Spleen (tissue), 11 donors: ENCODE data around the gene MANSC4. TPM values are rescaled to one million over a fixed set of nuclear protein-coding genes. Genes with fewer than 3 reads are reported as not detected.

ENCODE experiments used
- DNase-seq: peaks from one replicate; pipeline ENCODE4 v3.0.0-alpha.2; 2020
- H3K27ac ChIP-seq, 8 donors: fragments of 200-600 bp; sonication (generic) in 7 of 8; 1 replicate in 4 of 8; 2 replicates in 4 of 8; pipeline versions ENCODE4 v1.5.0 to v1.8.0; 2016 to 2021; ENCODE audit warnings: inconsistent platforms in 4 of 8, mild to moderate bottlenecking in 4 of 8, moderate library complexity in 1 of 8
- H3K27me3 ChIP-seq, 7 donors: fragments of 200-600 bp; sonication (generic) in 6 of 7; replicated peaks in 1 of 7; 1 replicate in 4 of 7; 2 replicates in 3 of 7; pipeline versions ENCODE4 v1.5.0 to v1.8.0; 2016 to 2021; ENCODE audit warnings: inconsistent platforms in 3 of 7, mild to moderate bottlenecking in 1 of 7
- H3K36me3 ChIP-seq, 6 donors: fragments of 200-600 bp; sonication (generic) in 5 of 6; 1 replicate in 4 of 6; 2 replicates in 2 of 6; pipeline versions ENCODE4 v1.5.0 to v1.8.0; 2016 to 2021; ENCODE audit warnings: inconsistent platforms in 2 of 6
- H3K4me1 ChIP-seq, 6 donors: fragments of 200-600 bp; sonication (generic) in 5 of 6; 1 replicate in 3 of 6; 2 replicates in 3 of 6; pipeline versions ENCODE4 v1.5.0 to v1.8.0; 2016 to 2021; ENCODE audit warnings: inconsistent platforms in 3 of 6
- H3K4me3 ChIP-seq, 8 donors: fragments of 200-600 bp; sonication (generic) in 7 of 8; 1 replicate in 4 of 8; 2 replicates in 4 of 8; pipeline versions ENCODE4 v1.5.0 to v1.8.0; 2016 to 2021; ENCODE audit warnings: inconsistent platforms in 4 of 8, mild to moderate bottlenecking in 4 of 8, moderate library complexity in 2 of 8
- H3K9me3 ChIP-seq, 8 donors: fragments of 200-600 bp; sonication (generic) in 7 of 8; 1 replicate in 4 of 8; 2 replicates in 4 of 8; pipeline versions ENCODE4 v1.5.0 to v1.8.0; 2016 to 2021; ENCODE audit warnings: inconsistent platforms in 4 of 8
- POLR2A ChIP-seq, 3 donors: fragments of 450-650 bp; IDR thresholded peaks; one replicate each; pipeline ENCODE4 v1.5.1; 2017; ENCODE audit warnings: antibody characterized with exemption in 3 of 3, mild to moderate bottlenecking in 1 of 3
- POLR2AphosphoS5 ChIP-seq, 3 donors: sonication (generic); formaldehyde crosslinking; IDR thresholded peaks; one replicate each; pipeline ENCODE4 v1.5.1; 2017; ENCODE audit warnings: antibody characterized with exemption in 3 of 3
- WGBS, 5 donors: extraction: QIAGEN DNeasy Blood & Tissue Kit in 3 of 5; methylation state at CpG; one replicate each; pipeline versions ENCODE4 v1.1.5 to v1.1.7; 2013 to 2018; 5-methylcytosine and 5-hydroxymethylcytosine counted together
- intact Hi-C: fragments of 100-400 bp; cut with DNase I; formaldehyde crosslinking; loops from one replicate; pipeline ENCODE4 v1.15.0; 2023; ENCODE audit warnings: low total_unique reads
- polyA plus RNA-seq, 3 donors: library from polyadenylated mRNA; stranded (reverse); fragments of 200-250 nt; gene quantifications; one replicate each; pipeline ENCODE4 v1.2.1, GENCODE V29; 2013
- total RNA-seq, 7 donors: library from RNA; depleted of rRNA in 3 of 7; stranded (reverse); fragments of >200 nt in 3 of 7; fragmentation: NEBNext Ultra II Directional in 4 of 7; extraction: Animal tissue kit (Norgen Biotek cat#: 25700) in 4 of 7; gene quantifications; one replicate each; pipeline versions ENCODE4 v1.1.0 to v1.2.1, GENCODE V29; 2016 to 2021
- TF ChIP-seq, protein P1 (sequence below), 11 experiments: fragments of 200-600 bp in 7 of 11; fragments of 450-650 bp in 4 of 11; sonication (generic) in 4 of 11; IDR thresholded peaks in 8 of 11; conservative IDR thresholded peaks in 3 of 11; 1 replicate in 7 of 11; 2 replicates in 4 of 11; pipeline versions ENCODE4 v1.4.0 to v1.8.0; 2016 to 2021; ENCODE audit warnings: antibody characterized with exemption in 11 of 11, inconsistent platforms in 4 of 11, mild to moderate bottlenecking in 1 of 11
- donor health status: healthy with polysubstance abuse.
- donor health status: DM: no; HTN: no; CAD: no; lungs with moderate emphysema.
- donor health status: DM: no; HTN: no; CAD: no.
- donor health status: Bipolar disorder and iron deficiency.
- donor health status: healthy.
- donor health status: DM: no; HTN: no; CAD: no.
- donor health status: DM: yes; HTN: yes; CAD: no.

Gene MANSC4
- total and polyA plus RNA-seq, 10 donors = 0.16 to 0.33 (median 0.24) TPM; not detected in 7

DNA sequence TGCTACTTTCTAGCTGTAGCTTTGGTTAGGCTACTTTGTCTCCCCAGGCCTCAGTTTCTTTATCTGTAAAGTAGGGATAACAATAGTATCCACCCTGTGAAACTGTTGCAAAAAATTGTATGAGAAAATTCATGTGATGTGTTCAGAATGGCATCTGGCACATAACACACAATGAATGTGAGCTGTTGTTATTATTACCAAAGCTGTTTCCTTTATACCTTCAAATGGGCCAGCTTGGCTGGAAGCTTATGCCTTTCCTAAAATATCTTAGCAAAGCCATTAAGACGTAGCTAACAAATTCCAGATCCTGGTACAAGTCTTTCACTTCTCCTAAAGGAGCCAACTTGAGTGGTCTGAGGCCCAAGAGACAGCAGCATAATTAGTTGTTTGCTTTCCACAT, 25.2 kb upstream of the MANSC4 start:
- DNase-seq = no peak
- peaks cover 0 to 6% (median 0%) of the 10 kb centered on the region in 6 donors for H3K36me3 ChIP-seq
- WGBS, 5 donors = 0 to 66% (median 0%) methylated on average over 1 of the region's 1 CpG
- no peaks in the 10 kb centered on the region for H3K27me3 ChIP-seq
- no peaks in the 10 kb centered on the region for H3K4me1 ChIP-seq
- no peaks in the 10 kb centered on the region for H3K9me3 ChIP-seq
- no peak overlapping the region for H3K27ac ChIP-seq
- intact Hi-C loops = no loop called here
- no peak for TF ChIP-seq POLR2AphosphoS5 (IDR thresholded peaks at IDR 0.05)
- TF ChIP-seq, protein P1, sequence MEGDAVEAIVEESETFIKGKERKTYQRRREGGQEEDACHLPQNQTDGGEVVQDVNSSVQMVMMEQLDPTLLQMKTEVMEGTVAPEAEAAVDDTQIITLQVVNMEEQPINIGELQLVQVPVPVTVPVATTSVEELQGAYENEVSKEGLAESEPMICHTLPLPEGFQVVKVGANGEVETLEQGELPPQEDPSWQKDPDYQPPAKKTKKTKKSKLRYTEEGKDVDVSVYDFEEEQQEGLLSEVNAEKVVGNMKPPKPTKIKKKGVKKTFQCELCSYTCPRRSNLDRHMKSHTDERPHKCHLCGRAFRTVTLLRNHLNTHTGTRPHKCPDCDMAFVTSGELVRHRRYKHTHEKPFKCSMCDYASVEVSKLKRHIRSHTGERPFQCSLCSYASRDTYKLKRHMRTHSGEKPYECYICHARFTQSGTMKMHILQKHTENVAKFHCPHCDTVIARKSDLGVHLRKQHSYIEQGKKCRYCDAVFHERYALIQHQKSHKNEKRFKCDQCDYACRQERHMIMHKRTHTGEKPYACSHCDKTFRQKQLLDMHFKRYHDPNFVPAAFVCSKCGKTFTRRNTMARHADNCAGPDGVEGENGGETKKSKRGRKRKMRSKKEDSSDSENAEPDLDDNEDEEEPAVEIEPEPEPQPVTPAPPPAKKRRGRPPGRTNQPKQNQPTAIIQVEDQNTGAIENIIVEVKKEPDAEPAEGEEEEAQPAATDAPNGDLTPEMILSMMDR (IDR thresholded peaks at IDR 0.05 in 8 of 11, conservative IDR thresholded peaks at IDR 0.05 in 3 of 11) = no peak
- no peak for TF ChIP-seq POLR2A (IDR thresholded peaks at IDR 0.05)
- no peak overlapping the region for H3K4me3 ChIP-seq

DNA sequence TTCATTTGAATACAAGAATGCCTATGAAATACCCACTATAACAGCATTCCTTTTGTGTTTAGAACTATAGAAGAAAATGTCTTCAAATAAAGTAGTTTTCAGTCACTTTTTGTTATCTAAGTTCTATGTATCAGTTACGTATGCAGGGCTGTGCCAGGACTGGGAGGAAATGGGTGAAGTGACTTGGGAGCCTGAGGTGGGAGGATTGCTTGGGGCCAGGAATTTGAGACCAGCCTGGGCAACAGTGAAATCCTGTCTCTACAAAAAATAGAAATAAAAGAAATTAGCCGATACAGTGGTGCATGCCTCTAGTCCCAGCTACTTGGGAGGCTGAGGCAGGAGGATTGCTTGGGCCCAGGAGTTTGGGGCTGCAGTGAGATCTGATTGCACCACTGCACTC, 22.9 kb upstream of the MANSC4 start:
- 79 to 94% (median 89%) methylated on average over 2 of the region's 2 CpGs for WGBS, 5 donors
- intact Hi-C loops = no loop called here
- H3K9me3 ChIP-seq = no peaks in the 10 kb centered on the region
- no peaks in the 10 kb centered on the region for H3K4me1 ChIP-seq
- H3K36me3 ChIP-seq = peaks cover 1 to 23% (median 12%) of the 10 kb centered on the region in 6 donors
- H3K27me3 ChIP-seq = no peaks in the 10 kb centered on the region
- TF ChIP-seq, protein P1 (IDR thresholded peaks at IDR 0.05 in 8 of 11, conservative IDR thresholded peaks at IDR 0.05 in 3 of 11) = no peak
- no peak for TF ChIP-seq POLR2AphosphoS5 (IDR thresholded peaks at IDR 0.05)
- DNase-seq = no peak
- H3K4me3 ChIP-seq = no peak overlapping the region
- H3K27ac ChIP-seq = no peak overlapping the region

DNA sequence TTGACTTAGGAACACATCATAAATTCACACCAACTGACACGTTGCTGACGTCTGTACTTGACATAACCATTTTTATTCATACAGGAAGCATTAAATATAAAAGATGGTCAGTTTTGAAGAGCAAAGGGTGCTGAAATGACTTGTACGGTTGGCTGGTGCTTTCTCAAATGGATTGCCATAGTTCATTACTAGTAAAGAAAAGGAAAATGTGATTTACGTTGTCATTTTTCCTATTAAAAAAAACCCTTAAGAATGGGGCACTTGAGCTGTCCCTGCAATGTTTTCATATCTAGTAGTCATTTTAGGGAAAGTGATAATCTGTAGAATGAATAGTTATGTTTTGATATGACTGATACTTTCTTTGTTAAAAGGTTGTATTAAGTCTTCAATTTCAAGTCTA, 22.5 kb upstream of the MANSC4 start:
- TF ChIP-seq, protein P1 (IDR thresholded peaks at IDR 0.05 in 8 of 11, conservative IDR thresholded peaks at IDR 0.05 in 3 of 11) = no peak
- TF ChIP-seq POLR2AphosphoS5 (IDR thresholded peaks at IDR 0.05) = no peak
- no peak for TF ChIP-seq POLR2A (IDR thresholded peaks at IDR 0.05)
- H3K4me3 ChIP-seq = no peak overlapping the region
- H3K27me3 ChIP-seq = no peaks in the 10 kb centered on the region
- H3K27ac ChIP-seq = no peak overlapping the region
- H3K36me3 ChIP-seq = peaks cover 4 to 27% (median 16%) of the 10 kb centered on the region in 6 donors
- intact Hi-C loops = no loop called here
- DNase-seq = no peak
- no peaks in the 10 kb centered on the region for H3K4me1 ChIP-seq
- H3K9me3 ChIP-seq = no peaks in the 10 kb centered on the region
- WGBS, 5 donors = 50 to 64% (median 53%) methylated on average over 4 of the region's 4 CpGs

DNA sequence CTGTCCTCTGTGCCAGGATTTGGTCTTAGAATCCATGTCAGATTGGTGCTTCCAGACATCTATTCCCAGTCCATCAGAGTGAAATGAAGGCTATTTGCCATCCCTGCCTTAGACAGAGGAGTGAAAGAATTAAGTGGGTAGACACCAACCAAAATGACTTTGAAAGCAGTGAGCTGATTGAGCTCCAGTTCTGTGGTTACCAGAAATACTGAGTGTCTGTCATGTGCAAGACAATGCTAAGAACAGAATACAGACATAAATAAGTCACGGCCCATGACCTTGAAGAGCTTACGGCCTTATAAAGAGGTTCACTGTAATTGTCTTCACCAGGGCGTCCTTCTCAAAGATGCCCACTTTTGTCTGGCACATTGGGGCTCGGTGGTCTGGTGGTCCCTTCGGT, 21.6 kb upstream of the MANSC4 start:
- H3K4me1 ChIP-seq = no peaks in the 10 kb centered on the region
- intact Hi-C loops = no loop called here
- WGBS, 5 donors = 87 to 94% (median 89%) methylated on average over 5 of the region's 5 CpGs
- peaks cover 4 to 36% (median 24%) of the 10 kb centered on the region in 6 donors for H3K36me3 ChIP-seq
- no peak overlapping the region for H3K27ac ChIP-seq
- DNase-seq = no peak
- no peak overlapping the region for H3K4me3 ChIP-seq
- H3K9me3 ChIP-seq = no peaks in the 10 kb centered on the region
- TF ChIP-seq, protein P1 (IDR thresholded peaks at IDR 0.05 in 8 of 11, conservative IDR thresholded peaks at IDR 0.05 in 3 of 11) = no peak
- TF ChIP-seq POLR2A (IDR thresholded peaks at IDR 0.05) (no peak), POLR2AphosphoS5 (IDR thresholded peaks at IDR 0.05) (no peak)
- H3K27me3 ChIP-seq = no peaks in the 10 kb centered on the region
